OCI-LY7 (cell line): ENCODE data around the gene ASIP. TPM values are rescaled to one million over a fixed set of nuclear protein-coding genes. Genes with fewer than 3 reads are reported as not detected.

Source experiments
- BruUV-seq: library from RNA; stranded (reverse); fragments of 400-500 nt; replicated peaks from 2 replicates; lab custom pipeline; 2021; lab: Mats Ljungman, UMichigan
- CTCF ChIA-PET: fragments of 300-600 bp; sonication (Branson Sonifier 250); formaldehyde crosslinking; loops from one replicate; lab custom pipeline; 2022; ENCODE audit warnings: antibody characterized with exemption; ENCODE audit not compliant: unreplicated experiment; lab: Charles Lee
- POLR2A ChIA-PET: fragments of 300-600 bp; sonication (Branson Sonifier 250); formaldehyde crosslinking; loops from one replicate; lab custom pipeline; 2022; ENCODE audit warnings: antibody characterized with exemption; lab: Charles Lee
- DNase-seq: peaks from one replicate; pipeline ENCODE4 v3.0.0-alpha.2; 2015; ENCODE audit warnings: low spot score
- H2AFZ ChIP-seq: fragments of 200-600 bp; sonication (generic), shearing (Covaris generic); 2 replicates; pipeline ENCODE4 v1.6.1; 2014; ENCODE audit warnings: mild to moderate bottlenecking, antibody characterized with exemption, low read length, moderate library complexity
- H3K27ac ChIP-seq: fragments of 200-600 bp; sonication (generic); 2 replicates; pipeline ENCODE4 v1.5.1; 2014; ENCODE audit warnings: mixed run types, low read depth, mild to moderate bottlenecking, moderate library complexity, low read length, inconsistent platforms; ENCODE audit not compliant: poor library complexity, severe bottlenecking
- H3K36me3 ChIP-seq: fragments of 200-600 bp; sonication (generic); 2 replicates; pipeline ENCODE4 v1.6.1; 2014; ENCODE audit warnings: mild to moderate bottlenecking, antibody characterized with exemption, low read length, moderate library complexity, mixed read lengths; ENCODE audit not compliant: insufficient read depth
- H3K4me1 ChIP-seq: fragments of 200-600 bp; sonication (generic); 2 replicates; pipeline ENCODE4 v1.5.1; 2014; ENCODE audit warnings: mild to moderate bottlenecking, low read length; ENCODE audit not compliant: insufficient read depth, poor library complexity, severe bottlenecking
- H3K4me2 ChIP-seq: fragments of 200-600 bp; sonication (generic); 2 replicates; pipeline ENCODE4 v1.6.1; 2014; ENCODE audit warnings: mild to moderate bottlenecking, low read length
- H3K4me3 ChIP-seq: fragments of 200-600 bp; sonication (generic); 2 replicates; pipeline ENCODE4 v1.5.1; 2014; ENCODE audit warnings: mild to moderate bottlenecking, low read depth, low read length; ENCODE audit not compliant: poor library complexity, severe bottlenecking
- H3K79me2 ChIP-seq: fragments of 200-600 bp; sonication (generic); 2 replicates; pipeline ENCODE4 v1.6.1; 2016; ENCODE audit warnings: low read depth, mild to moderate bottlenecking, low read length, moderate library complexity, mixed read lengths; ENCODE audit not compliant: insufficient read depth
- H3K9me2 ChIP-seq: fragments of 200-600 bp; sonication (generic); 2 replicates; pipeline ENCODE4 v1.6.1; 2016; ENCODE audit warnings: mild to moderate bottlenecking, low read length, mixed read lengths; ENCODE audit not compliant: insufficient read depth
- H3K9me3 ChIP-seq: fragments of 200-600 bp; sonication (generic); 2 replicates; pipeline ENCODE4 v1.6.1; 2014; ENCODE audit warnings: mild to moderate bottlenecking, mixed run types, low read length, mixed read lengths
- H4K20me1 ChIP-seq: fragments of 200-600 bp; sonication (generic); 2 replicates; pipeline ENCODE4 v1.6.1; 2014; ENCODE audit warnings: mild to moderate bottlenecking, antibody characterized with exemption, low read length, moderate library complexity, mixed read lengths; ENCODE audit not compliant: insufficient read depth
- CTCF ChIP-seq: fragments of 200-600 bp; sonication (generic); conservative IDR thresholded peaks from 2 replicates; pipeline ENCODE4 v1.5.1; 2014; ENCODE audit warnings: mild to moderate bottlenecking, antibody characterized with exemption, low read length, moderate library complexity, mixed read lengths
- EZH2phosphoT487 ChIP-seq: fragments of 200-600 bp; sonication (generic); IDR thresholded peaks from 2 replicates; pipeline ENCODE4 v1.6.1; 2018; ENCODE audit warnings: low read depth, borderline replicate concordance, mild to moderate bottlenecking, mixed run types, antibody characterized with exemption, low read length, moderate library complexity, mixed read lengths
- intact Hi-C: fragments of 100-400 bp; cut with micrococcal nuclease; formaldehyde crosslinking; loops from one replicate; pipeline ENCODE4 v1.10.0; 2022; ENCODE audit not compliant: unreplicated experiment
- total RNA-seq, 2 experiments: library from RNA; depleted of rRNA in 1 of 2; stranded (reverse); fragments of >200 nt in 1 of 2; shearing (Covaris generic) in 1 of 2; gene quantifications; 2 replicates each; pipeline ENCODE4 v1.2.3, GENCODE V29; 2014 to 2022

ASIP gene
- total RNA-seq, 2 experiments from 2014 or later = 0.32 to 0.82 TPM

GRCh38 chr20:34281177-34281576 is 40.0 kb downstream of the ASIP start:
- no TSS peak for BruUV-seq
- ChIA-PET CTCF (no interaction called here), POLR2A (no interaction called here)
- no peaks in the 10 kb centered on the region for H3K9me2 ChIP-seq
- no peak for DNase-seq
- peaks cover 97% of the 10 kb centered on the region for H3K36me3 ChIP-seq
- TF ChIP-seq CTCF (no peak), EZH2phosphoT487 (no peak)
- no peak overlapping the region for H3K4me3 ChIP-seq
- H3K4me2 ChIP-seq = no peak overlapping the region
- H4K20me1 ChIP-seq = no peaks in the 10 kb centered on the region
- intact Hi-C loops = no loop called here
- no peak overlapping the region for H3K27ac ChIP-seq
- H3K4me1 ChIP-seq = no peaks in the 10 kb centered on the region
- no peaks in the 10 kb centered on the region for H3K9me3 ChIP-seq
- H3K79me2 ChIP-seq = no peaks in the 10 kb centered on the region
- no peak overlapping the region for H2AFZ ChIP-seq

GRCh38 chr20:34282041-34282440 is 40.8 kb downstream of the ASIP start:
- no TSS peak for BruUV-seq
- Histone ChIP-seq H2AFZ (no peak overlapping the region), H3K9me2 (no peaks in the 10 kb centered on the region), H4K20me1 (no peaks in the 10 kb centered on the region), H3K4me1 (no peaks in the 10 kb centered on the region), H3K4me3 (no peak overlapping the region), H3K27ac (no peak overlapping the region), H3K9me3 (no peaks in the 10 kb centered on the region), H3K4me2 (no peak overlapping the region), H3K79me2 (no peaks in the 10 kb centered on the region), H3K36me3 (peaks cover 97% of the 10 kb centered on the region)
- ChIA-PET POLR2A (interaction anchor here (0.6 kb wide), 1 partner anchor 9 kb away, joined by 3 read pairs; no protein-coding TSS in a partner anchor), CTCF (no interaction called here)
- TF ChIP-seq EZH2phosphoT487 = no peak
- no peak for TF ChIP-seq CTCF
- intact Hi-C loops = no loop called here
- no peak for DNase-seq

GRCh38 chr20:34283844-34284243 is 42.6 kb downstream of the ASIP start:
- no peaks in the 10 kb centered on the region for H3K4me1 ChIP-seq
- ChIA-PET CTCF (interaction anchor here (1.0 kb wide), 1 partner anchor 11 kb away, joined by 3 read pairs; no protein-coding TSS in a partner anchor), POLR2A (no interaction called here)
- no peak for DNase-seq
- no peaks in the 10 kb centered on the region for H3K79me2 ChIP-seq
- no peaks in the 10 kb centered on the region for H3K9me2 ChIP-seq
- H2AFZ ChIP-seq = no peak overlapping the region
- no peak overlapping the region for H3K27ac ChIP-seq
- no peak for TF ChIP-seq EZH2phosphoT487
- TF ChIP-seq CTCF = no peak
- H3K9me3 ChIP-seq = no peaks in the 10 kb centered on the region
- no peaks in the 10 kb centered on the region for H4K20me1 ChIP-seq
- H3K4me2 ChIP-seq = no peak overlapping the region
- intact Hi-C loops = no loop called here
- no peak overlapping the region for H3K4me3 ChIP-seq
- peaks cover 96% of the 10 kb centered on the region for H3K36me3 ChIP-seq
- no TSS peak for BruUV-seq
